HepG2 (cell line): Measurements from ENCODE around the gene SH3PXD2A. TPM values are rescaled to one million over a fixed set of nuclear protein-coding genes. Genes with fewer than 3 reads are reported as not detected.
A peak's percentile ranks its signal among the peaks of the same experiment; 100 is the strongest.

Experiments used
- ATAC-seq: fragments of 200-7000 bp; cut with Tn5 transposase; 3 replicates; pipeline ENCODE4 v1.9.1; 2020; ENCODE audit warnings: mild to moderate bottlenecking, moderate library complexity
- BruUV-seq: library from RNA; stranded (reverse); fragments of 400-500 nt; replicated peaks from 2 replicates; lab custom pipeline; 2021; lab: Mats Ljungman, UMichigan
- CTCF ChIA-PET: fragments of 300-600 bp; formaldehyde crosslinking; extraction: SDS; loops from one replicate; lab custom pipeline; 2021; ENCODE audit warnings: low total read pairs, inconsistent platforms, low intra/inter-chr PET ratio; lab: Yijun Ruan, JAX
- POLR2A ChIA-PET: fragments of 350-600 bp; sonication (Branson Sonifier 250); formaldehyde crosslinking; loops from one replicate; lab custom pipeline; 2020; ENCODE audit warnings: antibody characterized with exemption, inconsistent platforms; lab: Yijun Ruan, JAX
- DNase-seq: peaks from one replicate; pipeline ENCODE4 v3.0.0-alpha.2; 2015; ENCODE audit warnings: low spot score
- FAIRE-seq: peaks from 3 replicates; lab custom pipeline; 2011; peaks lifted over from hg19 to GRCh38; lab: Jason Lieb, UNC
- H2AFZ ChIP-seq: one replicate; pipeline ENCODE4 v1.6.1; 2011; ENCODE audit warnings: low read length, inconsistent platforms
- H3K27ac ChIP-seq: fragments of 300-600 bp; 3 replicates; pipeline ENCODE4 v1.8.0; 2011; ENCODE audit warnings: mixed run types, mild to moderate bottlenecking, mixed read lengths, low read length, inconsistent platforms; ENCODE audit not compliant: insufficient read depth; ENCODE audit errors: extremely low read length
- H3K27me3 ChIP-seq, 2 experiments: fragments of 200-600 bp in 1 of 2; 2 replicates in 1 of 2; 3 replicates in 1 of 2; pipeline versions ENCODE4 v1.6.0 to v1.8.0; 2011; ENCODE audit warnings: low read length in 2 of 2, mild to moderate bottlenecking in 2 of 2, moderate library complexity in 2 of 2, inconsistent platforms in 1 of 2; ENCODE audit not compliant: insufficient read depth in 2 of 2, control insufficient read depth in 1 of 2
- H3K36me3 ChIP-seq, 2 experiments: fragments of 200-600 bp in 1 of 2; replicated peaks in 1 of 2; 2 replicates in 1 of 2; 3 replicates in 1 of 2; pipeline versions ENCODE4 v1.5.1 to v1.8.0; 2011; ENCODE audit warnings: low read length in 2 of 2, inconsistent platforms in 1 of 2; ENCODE audit not compliant: insufficient read depth in 2 of 2, control insufficient read depth in 1 of 2
- H3K4me1 ChIP-seq: 2 replicates; pipeline ENCODE4 v1.5.1; 2012; ENCODE audit warnings: low read length, inconsistent platforms; ENCODE audit not compliant: insufficient read depth
- H3K4me2 ChIP-seq: 2 replicates; pipeline ENCODE4 v1.6.0; 2011; ENCODE audit warnings: low read depth, low read length, inconsistent platforms
- H3K4me3 ChIP-seq, 3 experiments: fragments of 200-600 bp in 1 of 3; sonication (generic), shearing (Covaris generic) in 1 of 3; replicated peaks in 1 of 3; 2 replicates each; pipeline ENCODE4 v1.5.1; 2011 to 2016; ENCODE audit warnings: low read length in 3 of 3, inconsistent platforms in 2 of 3, low read depth in 2 of 3, mild to moderate bottlenecking in 2 of 3, control low read depth in 1 of 3, mixed read lengths in 1 of 3; ENCODE audit not compliant: insufficient read depth in 1 of 3
- H3K79me2 ChIP-seq: one replicate; pipeline ENCODE4 v1.6.1; 2011; ENCODE audit warnings: low read length, inconsistent platforms; ENCODE audit not compliant: insufficient read depth
- H3K9ac ChIP-seq: 2 replicates; pipeline ENCODE4 v1.6.0; 2011; ENCODE audit warnings: mild to moderate bottlenecking, low read depth, low read length, inconsistent platforms; ENCODE audit not compliant: insufficient read depth
- H3K9me3 ChIP-seq: 2 replicates; pipeline ENCODE4 v1.5.1; 2012; ENCODE audit warnings: mild to moderate bottlenecking, low read length
- H4K20me1 ChIP-seq: 2 replicates; pipeline ENCODE4 v1.6.0; 2011; ENCODE audit warnings: inconsistent platforms, mild to moderate bottlenecking, low read length, moderate library complexity; ENCODE audit not compliant: insufficient read depth
- CENPT ChIP-seq: sonication (generic); formaldehyde crosslinking; IDR thresholded peaks from 2 replicates; pipeline ENCODE4 v1.8.0; 2022; ENCODE audit warnings: low read depth, mild to moderate bottlenecking, moderate library complexity, missing genetic modification reagents
- IKZF5 ChIP-seq: IDR thresholded peaks from 2 replicates; pipeline ENCODE4 v1.6.1; 2018; ENCODE audit warnings: missing genetic modification reagents, mild to moderate bottlenecking, missing compliant biosample characterization
- ISL2 ChIP-seq: sonication (generic); formaldehyde crosslinking; IDR thresholded peaks from 2 replicates; pipeline ENCODE4 v1.5.0; 2020; ENCODE audit warnings: missing genetic modification reagents
- NR0B2 ChIP-seq: sonication (generic); formaldehyde crosslinking; IDR thresholded peaks from 2 replicates; pipeline ENCODE4 v1.4.0; 2020; ENCODE audit warnings: mild to moderate bottlenecking, missing genetic modification reagents
- RBM22 ChIP-seq: fragments of 200-400 bp; formaldehyde crosslinking; optimal IDR thresholded peaks from 2 replicates; pipeline ENCODE3; 2017; ENCODE audit warnings: mild to moderate bottlenecking, low read length, moderate library complexity
- WGBS: methylation state at CpG from one replicate; pipeline ENCODE4 v1.1.6; 2017; ENCODE audit warnings: low lambda C conversion rate; 5-methylcytosine and 5-hydroxymethylcytosine counted together
- in situ Hi-C: cut with HindIII; loops from 2 replicates; pipeline ENCODE4 v1.10.0; 2017; ENCODE audit warnings: low pct_unique_long_range_greater_than_20kb; ENCODE audit not compliant: extremely low pct_ligation_motif_present
- intact Hi-C: fragments of 100-400 bp; cut with micrococcal nuclease; formaldehyde crosslinking; loops from one replicate; pipeline ENCODE4 v1.10.0; 2022; ENCODE audit not compliant: unreplicated experiment
- polyA plus RNA-seq, 8 experiments: library from polyadenylated mRNA; depleted of rRNA in 3 of 8; stranded (reverse) in 7 of 8; unstranded in 1 of 8; fragments of >200 nt; fragmentation: Illumina TruSeq in 4 of 8; extraction: Trizol in 4 of 8; gene quantifications; 2 replicates each; pipeline versions ENCODE4 v1.2.1 to v1.2.3, GENCODE V29; 2011 to 2016; ENCODE audit warnings: low read depth in 4 of 8, missing spikeins in 1 of 8, mixed read lengths in 1 of 8; ENCODE audit not compliant: insufficient read depth in 1 of 8
- total RNA-seq, 5 experiments: library from RNA; depleted of rRNA; stranded (reverse); fragments of >200 nt; fragmentation: Illumina TruSeq; extraction: Trizol; gene quantifications; 2 replicates each; pipeline ENCODE4 v1.2.3, GENCODE V29; 2016; ENCODE audit warnings: low read depth in 1 of 5

Gene SH3PXD2A
- total and polyA plus RNA-seq, 2 of the 13 experiments (the other 11 are each of a cell fraction or from before 2014, with no cell fraction given) = 11.1 to 11.3 TPM

GRCh38 chr10:103595933-103596726, 259.2 kb downstream of the SH3PXD2A start:
- Histone ChIP-seq H4K20me1 (0 out of 2 replicates have a peak, but pooled peaks cover 3% of the 10 kb centered on the region), H3K9me3 (no peaks in the 10 kb centered on the region), H3K4me2 (no peak overlapping the region), H3K4me1 (no peaks in the 10 kb centered on the region), H3K4me3 (no peak overlapping the region), H3K27ac (no peak overlapping the region), H2AFZ (no peak overlapping the region), H3K36me3 (peaks cover 0 to 8% of the 10 kb centered on the region in 2 experiments; a peak in 2 of 5 replicates), H3K9ac (no peak overlapping the region), H3K27me3 (no peaks in the 10 kb centered on the region; a peak in 1 of 5 replicates), H3K79me2 (no peaks in the 10 kb centered on the region)
- TF ChIP-seq IKZF5 (CRISPR knock-in tag) (no peak), NR0B2 (CRISPR knock-in tag) (no peak), RBM22 (peak; percentile 88), CENPT (CRISPR knock-in tag) (no peak), ISL2 (CRISPR knock-in tag) (no peak)
- ATAC-seq (no peak), FAIRE-seq (no peak), DNase-seq (no peak)
- 100% methylated on average over 3 of the region's 4 CpGs for WGBS
- in situ Hi-C loops = loop anchor here (5.0 kb wide), 1 partner anchor 71 kb away; no protein-coding TSS in a partner anchor
- BruUV-seq = no TSS peak
- intact Hi-C loops = loop anchor here (10.0 kb wide), 1 partner anchor 111 kb away; no protein-coding TSS in a partner anchor
- ChIA-PET CTCF (no interaction called here), POLR2A (no interaction called here)
